Measurements from ENCODE around the gene FTHL17.

FTHL17 gene

GRCh38 chrX:31027351-31027750, 44.5 kb downstream of the FTHL17 start:
- in situ Hi-C loops (cut with MboI; ENCODE audit: low pct_unique_long_range_greater_than_20kb, low sequenced_read_pairs, unreplicated experiment), result loop anchor here (25.0 kb wide), 1 partner anchor 635 kb away; no protein-coding TSS in a partner anchor
- no peak for DNase-seq (ENCODE audit: low spot score)
- no peak for TF ChIP-seq CTCF (IDR thresholded peaks at IDR 0.05; ENCODE audit: extremely low read depth, insufficient read depth, missing control alignments)

- TF ChIP-seq CTCF (IDR thresholded peaks at IDR 0.05; ENCODE audit: extremely low read depth, insufficient read depth, missing control alignments), result no peak
- in situ Hi-C loops (cut with MboI; ENCODE audit: low pct_unique_long_range_greater_than_20kb, low sequenced_read_pairs, unreplicated experiment), result loop anchor here (25.0 kb wide), 1 partner anchor 637 kb away; no protein-coding TSS in a partner anchor
- no peak for DNase-seq (ENCODE audit: low spot score)
Observed at GRCh38 chrX:31024866-31025265, 47.0 kb downstream of the FTHL17 start.

GRCh38 chrX:31021537-31021936, 50.3 kb downstream of the FTHL17 start:
- no peak for TF ChIP-seq CTCF (IDR thresholded peaks at IDR 0.05; ENCODE audit: extremely low read depth, insufficient read depth, missing control alignments)
- in situ Hi-C loops (cut with MboI; ENCODE audit: low pct_unique_long_range_greater_than_20kb, low sequenced_read_pairs, unreplicated experiment), result no loop called here
- no peak for DNase-seq (ENCODE audit: low spot score)

All from GM13977 (cell line).